Stimulated activated naive B cell treated with anti-CD40 and anti-IgM and Interleukin-4, amounts not matched to agents 10 μg/mL and 1 μg/mL and 100 μg/mL, for 72 hours (primary cell): ENCODE data around the gene COL5A1.

Experiments used
- ATAC-seq, 2 donors: fragments of 150-1000 bp; cut with Tn5 transposase; replicated peaks; 2 replicates each; pipeline ENCODE4 v1.10.0; 2021; ENCODE audit warnings: moderate library complexity in 1 of 2
- DNase-seq: peaks from one replicate; pipeline ENCODE4 v3.0.0; 2021
- H3K27ac Mint-ChIP-seq: one replicate; pipeline ENCODE4 v1.8.0; 2022; ENCODE audit warnings: mild to moderate bottlenecking, mixed read lengths
- H3K27me3 Mint-ChIP-seq, 2 donors: one replicate each; pipeline ENCODE4 v1.8.0; 2022; ENCODE audit warnings: mixed read lengths in 2 of 2
- H3K36me3 Mint-ChIP-seq, 2 donors: one replicate each; pipeline ENCODE4 v1.8.0; 2022; ENCODE audit warnings: mixed read lengths in 2 of 2, mild to moderate bottlenecking in 1 of 2
- H3K4me1 Mint-ChIP-seq, 2 donors: one replicate each; pipeline ENCODE4 v1.8.0; 2022; ENCODE audit warnings: mixed read lengths in 2 of 2, mild to moderate bottlenecking in 1 of 2
- H3K4me3 Mint-ChIP-seq, 2 donors: one replicate each; pipeline ENCODE4 v1.8.0; 2022; ENCODE audit warnings: mild to moderate bottlenecking in 2 of 2, mixed read lengths in 2 of 2, moderate library complexity in 1 of 2
- H3K9me3 Mint-ChIP-seq, 2 donors: one replicate each; pipeline ENCODE4 v1.8.0; 2022; ENCODE audit warnings: mixed read lengths in 2 of 2, mild to moderate bottlenecking in 1 of 2

COL5A1 gene

DNA sequence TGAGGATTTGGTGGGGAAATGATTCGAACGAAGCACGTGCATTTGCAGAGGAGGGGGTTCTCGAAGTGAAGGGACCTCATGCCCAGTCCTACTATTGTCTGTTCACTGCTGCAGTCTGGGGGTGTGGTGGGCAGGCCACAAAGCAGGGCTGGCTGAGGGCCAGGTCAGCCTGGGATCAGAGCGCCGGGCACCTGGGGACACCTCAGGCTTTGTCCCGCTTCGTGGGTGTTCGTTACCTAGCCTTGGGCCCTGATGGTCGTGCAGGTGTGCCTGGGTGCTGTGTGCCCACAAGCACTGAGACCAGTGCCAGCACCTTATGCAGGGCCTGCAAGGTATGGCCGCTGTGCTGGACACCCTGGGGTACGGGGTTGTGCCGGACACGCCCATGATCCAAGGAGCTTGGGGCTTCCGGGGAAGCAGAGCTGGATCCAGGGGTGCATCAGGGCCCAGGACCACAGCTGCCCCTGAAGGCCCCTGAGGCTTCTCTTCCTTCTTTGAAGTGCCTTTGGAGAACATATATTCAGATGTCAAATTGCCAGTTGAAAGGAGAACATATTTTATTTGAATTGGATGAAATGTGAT lies 80.6 kb downstream of the COL5A1 start:
- H3K9me3 Mint-ChIP-seq, result no peaks in the 10 kb centered on the region
- no peak for ATAC-seq
- H3K27me3 Mint-ChIP-seq, result peaks cover 19 to 32% of the 10 kb centered on the region in 2 donors
- no peak overlapping the region for H3K27ac Mint-ChIP-seq
- H3K4me1 Mint-ChIP-seq, result peaks cover 5 to 14% of the 10 kb centered on the region in 2 donors
- H3K4me3 Mint-ChIP-seq, result no peak overlapping the region
- no peaks in the 10 kb centered on the region for H3K36me3 Mint-ChIP-seq
- no peak for DNase-seq

DNA sequence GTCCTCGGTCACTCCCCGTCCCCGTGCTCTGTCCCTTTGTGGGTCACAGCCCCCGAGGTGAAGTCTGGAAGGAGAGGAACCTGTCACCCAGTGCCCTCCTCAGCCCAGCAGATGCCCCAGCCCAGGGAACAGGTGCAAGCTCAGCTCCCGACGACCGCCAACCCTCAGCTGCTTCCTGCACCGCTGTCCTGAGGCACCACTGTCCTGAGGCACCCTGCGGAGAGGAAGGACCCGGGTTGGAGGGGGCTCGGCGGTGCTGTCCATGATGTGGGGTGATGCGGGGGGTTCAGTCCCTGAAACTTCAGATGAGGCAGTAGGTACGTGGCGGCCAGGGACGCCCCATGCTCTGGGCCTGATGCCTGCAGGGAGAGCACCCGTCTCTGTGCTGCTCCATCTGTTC lies 81.4 kb downstream of the COL5A1 start:
- no peak overlapping the region for H3K4me3 Mint-ChIP-seq
- no peak for DNase-seq
- peaks cover 5 to 14% of the 10 kb centered on the region in 2 donors for H3K4me1 Mint-ChIP-seq
- ATAC-seq, result no peak
- no peaks in the 10 kb centered on the region for H3K9me3 Mint-ChIP-seq
- H3K36me3 Mint-ChIP-seq, result no peaks in the 10 kb centered on the region
- H3K27ac Mint-ChIP-seq, result no peak overlapping the region
- peaks cover 23 to 32% of the 10 kb centered on the region in 2 donors for H3K27me3 Mint-ChIP-seq

- no peak overlapping the region for H3K4me3 Mint-ChIP-seq
- ATAC-seq, result no peak
- no peak overlapping the region for H3K27ac Mint-ChIP-seq
- H3K9me3 Mint-ChIP-seq, result no peaks in the 10 kb centered on the region
- H3K27me3 Mint-ChIP-seq, result peaks cover 24 to 32% of the 10 kb centered on the region in 2 donors
- DNase-seq, result no peak
- H3K36me3 Mint-ChIP-seq, result no peaks in the 10 kb centered on the region
- H3K4me1 Mint-ChIP-seq, result peaks cover 5 to 14% of the 10 kb centered on the region in 2 donors
Observed at GRCh38 chr9:134723491-134724190, 82.0 kb downstream of the COL5A1 start.

DNA sequence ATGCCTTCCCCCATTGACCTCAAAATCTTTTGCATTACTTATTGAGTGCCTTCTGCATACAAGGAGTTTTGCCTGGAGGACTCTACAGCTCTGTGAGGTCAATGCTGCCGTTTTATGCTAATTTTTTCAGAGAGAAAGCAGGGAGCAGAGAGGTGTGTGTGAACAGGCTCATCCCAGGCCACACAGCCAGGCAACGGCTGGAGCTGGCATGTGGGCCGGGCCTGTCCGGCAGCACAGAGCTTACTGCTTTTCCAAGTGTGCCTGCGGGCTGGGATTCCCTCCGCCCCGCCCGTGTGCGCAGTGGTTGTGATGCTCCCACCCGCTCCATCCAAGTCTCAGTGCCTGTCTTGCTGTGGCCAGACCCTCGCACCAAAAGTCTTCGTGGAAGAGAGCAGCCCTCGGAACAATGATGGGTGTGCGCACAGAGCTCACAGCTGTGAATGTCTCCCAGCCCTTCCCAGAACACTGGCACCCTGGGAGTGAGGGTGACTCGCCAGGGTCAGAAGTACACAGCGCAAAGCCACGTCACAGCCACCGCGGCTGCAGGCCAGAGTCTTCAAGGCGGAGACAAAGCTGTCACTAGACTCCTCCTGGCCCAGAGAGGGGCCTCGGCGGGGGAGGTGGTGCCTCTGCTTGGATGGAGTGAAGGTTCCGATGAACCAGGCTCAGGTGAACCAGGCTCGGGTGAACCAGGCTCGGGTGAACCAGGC lies 82.8 kb downstream of the COL5A1 start:
- H3K9me3 Mint-ChIP-seq, result peaks cover 2 to 3% of the 10 kb centered on the region in 2 donors
- DNase-seq (no peak), ATAC-seq (no peak)
- H3K4me3 Mint-ChIP-seq, result no peak overlapping the region
- H3K4me1 Mint-ChIP-seq, result peaks cover 7 to 14% of the 10 kb centered on the region in 2 donors
- H3K36me3 Mint-ChIP-seq, result no peaks in the 10 kb centered on the region
- H3K27ac Mint-ChIP-seq, result no peak overlapping the region
- peaks cover 24 to 32% of the 10 kb centered on the region in 2 donors for H3K27me3 Mint-ChIP-seq

- Mint-ChIP-seq H3K36me3 (no peaks in the 10 kb centered on the region), H3K4me3 (no peak overlapping the region), H3K27ac (no peak overlapping the region), H3K4me1 (peaks cover 7 to 14% of the 10 kb centered on the region in 2 donors), H3K27me3 (peaks cover 24 to 32% of the 10 kb centered on the region in 2 donors), H3K9me3 (peaks cover 2 to 5% of the 10 kb centered on the region in 2 donors)
- ATAC-seq (peak; percentile 56 to 63), DNase-seq (no peak)
Observed at GRCh38 chr9:134724912-134725604, 83.5 kb downstream of the COL5A1 start.

DNA sequence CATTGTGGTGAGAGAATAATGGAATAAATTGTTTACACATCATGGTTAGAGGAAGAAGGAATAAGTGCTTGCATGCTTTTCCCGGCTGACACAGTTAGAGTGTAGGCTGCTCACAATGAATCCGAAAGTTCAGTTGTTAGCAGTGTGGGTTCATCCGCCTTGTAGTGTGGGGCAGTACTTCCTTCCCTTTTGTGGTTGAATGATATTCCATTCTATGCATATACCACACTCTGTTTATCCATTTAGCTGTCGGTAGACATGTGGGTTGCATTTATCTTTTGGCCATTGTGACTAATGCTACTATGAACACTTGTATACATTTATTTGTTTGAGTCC lies 84.0 kb downstream of the COL5A1 start:
- DNase-seq, result peak; percentile 6
- Mint-ChIP-seq H3K36me3 (no peaks in the 10 kb centered on the region), H3K4me1 (peaks cover 7 to 14% of the 10 kb centered on the region in 2 donors), H3K4me3 (no peak overlapping the region), H3K9me3 (peaks cover 2 to 5% of the 10 kb centered on the region in 2 donors), H3K27me3 (peaks cover 20 to 29% of the 10 kb centered on the region in 2 donors), H3K27ac (no peak overlapping the region)
- peak; percentile 95 to 98 for ATAC-seq

- Mint-ChIP-seq H3K4me3 (no peak overlapping the region), H3K4me1 (peaks cover 7 to 14% of the 10 kb centered on the region in 2 donors), H3K36me3 (no peaks in the 10 kb centered on the region), H3K27ac (no peak overlapping the region), H3K27me3 (peaks cover 18 to 23% of the 10 kb centered on the region in 2 donors), H3K9me3 (peaks cover 2 to 5% of the 10 kb centered on the region in 2 donors)
- no peak for DNase-seq
- ATAC-seq, result no peak
Observed at GRCh38 chr9:134726026-134726721, 84.6 kb downstream of the COL5A1 start.

DNA sequence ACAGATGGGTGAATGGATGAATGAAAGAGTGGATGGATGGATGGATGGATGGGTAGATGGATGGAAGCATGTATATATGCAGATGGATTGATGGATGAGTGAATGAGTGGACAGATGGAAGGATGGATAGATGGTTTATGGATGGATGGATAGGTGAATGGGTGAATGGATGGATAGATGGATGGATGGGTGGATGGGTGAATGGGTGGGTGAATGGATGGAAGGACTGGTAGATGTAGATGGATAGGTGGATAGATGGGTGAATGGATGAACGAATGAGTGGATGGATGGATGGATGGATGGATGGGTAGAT lies 85.1 kb downstream of the COL5A1 start:
- no peak overlapping the region for H3K4me3 Mint-ChIP-seq
- H3K27me3 Mint-ChIP-seq, result peaks cover 18% of the 10 kb centered on the region in 2 donors
- H3K27ac Mint-ChIP-seq, result no peak overlapping the region
- H3K4me1 Mint-ChIP-seq, result peaks cover 7 to 14% of the 10 kb centered on the region in 2 donors
- H3K36me3 Mint-ChIP-seq, result no peaks in the 10 kb centered on the region
- no peak for DNase-seq
- no peak for ATAC-seq
- H3K9me3 Mint-ChIP-seq, result peaks cover 2 to 5% of the 10 kb centered on the region in 2 donors

- H3K27me3 Mint-ChIP-seq, result peaks cover 6 to 9% of the 10 kb centered on the region in 2 donors
- no peak overlapping the region for H3K27ac Mint-ChIP-seq
- H3K9me3 Mint-ChIP-seq, result peaks cover 2 to 5% of the 10 kb centered on the region in 2 donors
- H3K36me3 Mint-ChIP-seq, result no peaks in the 10 kb centered on the region
- peak overlapping the region in 1 of 2 donors; percentile 11 for H3K4me3 Mint-ChIP-seq
- no peak for DNase-seq
- peaks cover 5 to 7% of the 10 kb centered on the region in 2 donors for H3K4me1 Mint-ChIP-seq
- no peak for ATAC-seq
Observed at GRCh38 chr9:134728021-134728795, 86.6 kb downstream of the COL5A1 start.

GRCh38 chr9:134728801-134729495 lies 87.3 kb downstream of the COL5A1 start:
- Mint-ChIP-seq H3K27ac (no peak overlapping the region), H3K9me3 (peaks cover 2 to 5% of the 10 kb centered on the region in 2 donors), H3K4me3 (no peak overlapping the region), H3K4me1 (peaks cover 0 to 3% of the 10 kb centered on the region in 2 donors), H3K27me3 (peaks cover 2 to 5% of the 10 kb centered on the region in 2 donors), H3K36me3 (no peaks in the 10 kb centered on the region)
- no peak for ATAC-seq
- DNase-seq, result no peak

GRCh38 chr9:134730011-134730760 lies 88.6 kb downstream of the COL5A1 start:
- no peak overlapping the region for H3K27ac Mint-ChIP-seq
- H3K9me3 Mint-ChIP-seq, result peaks cover 2 to 5% of the 10 kb centered on the region in 2 donors
- no peak for DNase-seq
- no peak for ATAC-seq
- H3K4me3 Mint-ChIP-seq, result no peak overlapping the region
- H3K36me3 Mint-ChIP-seq, result no peaks in the 10 kb centered on the region
- H3K4me1 Mint-ChIP-seq, result peaks cover 0 to 2% of the 10 kb centered on the region in 2 donors
- H3K27me3 Mint-ChIP-seq, result peaks cover 0 to 5% of the 10 kb centered on the region in 2 donors

- Mint-ChIP-seq H3K27ac (no peak overlapping the region), H3K4me1 (peaks cover 0 to 2% of the 10 kb centered on the region in 2 donors), H3K9me3 (peaks cover 2 to 5% of the 10 kb centered on the region in 2 donors), H3K4me3 (no peak overlapping the region), H3K27me3 (peaks cover 0 to 5% of the 10 kb centered on the region in 2 donors), H3K36me3 (no peaks in the 10 kb centered on the region)
- DNase-seq, result no peak
- no peak for ATAC-seq
Observed at GRCh38 chr9:134730761-134731496, 89.3 kb downstream of the COL5A1 start.
